Bronchial epithelial cell (primary cell): ENCODE results near the gene UBE2O. TPM values are rescaled to one million over a fixed set of nuclear protein-coding genes. Genes with fewer than 3 reads are reported as not detected.
A peak's percentile ranks its signal among the peaks of the same experiment; 100 is the strongest.

Experiments used
- DNase-seq: peaks from one replicate; pipeline ENCODE4 v3.0.0-alpha.2; 2010; ENCODE audit warnings: low read depth
- FAIRE-seq: peaks from 2 replicates; lab custom pipeline; 2011; peaks lifted over from hg19 to GRCh38; lab: Jason Lieb, UNC
- H3K27me3 ChIP-seq: 2 replicates; pipeline ENCODE4 v1.5.1; 2011; ENCODE audit warnings: low read length; ENCODE audit not compliant: control insufficient read depth, insufficient read depth
- H3K36me3 ChIP-seq: 2 replicates; pipeline ENCODE4 v1.5.1; 2011; ENCODE audit warnings: low read length; ENCODE audit not compliant: control insufficient read depth, insufficient read depth
- H3K4me3 ChIP-seq: 2 replicates; pipeline ENCODE4 v1.5.1; 2011; ENCODE audit warnings: mild to moderate bottlenecking, low read depth, low read length, control low read depth
- CTCF ChIP-seq: IDR thresholded peaks from 2 replicates; pipeline ENCODE4 v1.5.1; 2011; ENCODE audit warnings: mild to moderate bottlenecking, moderate library complexity, low read length, control low read depth, inconsistent platforms; ENCODE audit not compliant: insufficient read depth, severe bottlenecking
- total RNA-seq: library from RNA; depleted of rRNA; stranded (reverse); fragments of >200 nt; gene quantifications from 2 replicates; pipeline ENCODE4 v1.2.1, GENCODE V29; 2014

UBE2O gene
- total RNA-seq: 15.8 and 21.8 TPM in 2 replicates

- Histone ChIP-seq H3K36me3 (no peaks in the 10 kb centered on the region), H3K27me3 (no peaks in the 10 kb centered on the region), H3K4me3 (peak within 1 kb of the TSS; percentile 81)
- peak; percentile 33 for TF ChIP-seq CTCF
- DNase-seq (peak; percentile 59), FAIRE-seq (no peak)
Observed at GRCh38 chr17:76452660-76453430, at the start of gene UBE2O. Gene UBE2O, minus strand, starts transcription at chr17:76453152. Its CDS starts 11 bp downstream, at chr17:76453141.

- no peaks in the 10 kb centered on the region for H3K36me3 ChIP-seq
- H3K27me3 ChIP-seq: no peaks in the 10 kb centered on the region
- no peak for TF ChIP-seq CTCF
- no peak for FAIRE-seq
- no peak overlapping the region for H3K4me3 ChIP-seq
- no peak for DNase-seq
Observed at GRCh38 chr17:76501827-76502307, 48.9 kb upstream of the UBE2O start.

GRCh38 chr17:76501018-76501826 is 48.3 kb upstream of the UBE2O start, which contains the start of gene RHBDF2:
Gene RHBDF2, minus strand, starts transcription at chr17:76501423. Its CDS starts 19,899 bp downstream, at chr17:76481524.
- DNase-seq (peak; percentile 84), FAIRE-seq (no peak)
- TF ChIP-seq CTCF: no peak
- peaks cover 3% of the 10 kb centered on the region for H3K36me3 ChIP-seq
- peak within 1 kb of the TSS; percentile 90 for H3K4me3 ChIP-seq
- no peaks in the 10 kb centered on the region for H3K27me3 ChIP-seq

- DNase-seq: no peak
- no peak for TF ChIP-seq CTCF
- Histone ChIP-seq H3K36me3 (peaks cover 5% of the 10 kb centered on the region), H3K27me3 (no peaks in the 10 kb centered on the region), H3K4me3 (peak overlapping the region; percentile 90)
- FAIRE-seq: no peak
Observed at GRCh38 chr17:76500747-76501017, 47.7 kb upstream of the UBE2O start.

GRCh38 chr17:76500074-76500746 is 47.3 kb upstream of the UBE2O start:
- no peaks in the 10 kb centered on the region for H3K27me3 ChIP-seq
- FAIRE-seq: no peak
- peak overlapping the region; percentile 90 for H3K4me3 ChIP-seq
- peaks cover 7% of the 10 kb centered on the region for H3K36me3 ChIP-seq
- DNase-seq: no peak
- TF ChIP-seq CTCF: no peak
